Activated CD8-positive, alpha-beta memory T cell treated with anti-CD3 and anti-CD28 coated beads, Interleukin-2, amount 50 U/mL, for 4 hours (primary cell): ENCODE results near the gene SLFN12L.

ENCODE experiments used
- DNase-seq: peaks from one replicate; pipeline ENCODE4 v3.0.0-alpha.2; 2020

The SLFN12L gene

GRCh38 chr17:35428229-35428628 lies 109.2 kb downstream of the SLFN12L start:
- DNase-seq: no peak

GRCh38 chr17:35423761-35424160 lies 113.7 kb downstream of the SLFN12L start:
- DNase-seq: no peak
